Astrocyte (in vitro differentiated cells and primary cell): ENCODE measurements around the gene LYSMD4.

ENCODE experiments used
- CTCF ChIP-seq: IDR thresholded peaks from 2 replicates; pipeline ENCODE4 v1.5.1; 2011; ENCODE audit warnings: low read depth, mild to moderate bottlenecking, inconsistent platforms, low read length, moderate library complexity; ENCODE audit not compliant: insufficient read depth
- EZH2 ChIP-seq: IDR thresholded peaks from 2 replicates; pipeline ENCODE4 v1.6.1; 2012; ENCODE audit warnings: mild to moderate bottlenecking, low read length, inconsistent platforms; ENCODE audit not compliant: insufficient read depth

GRCh38 chr15:99763827-99764226, 30.6 kb upstream of the LYSMD4 start:
- no peak for TF ChIP-seq CTCF
- TF ChIP-seq EZH2, result no peak
